GM19023 (cell line): Measurements from ENCODE around the gene HIGD1C.

Source experiments
- ATAC-seq: cut with Tn5 transposase; IDR thresholded peaks from one replicate; pipeline ENCODE4 v1.9.1; 2021; ENCODE audit warnings: mild to moderate bottlenecking, moderate library complexity; ENCODE audit not compliant: unreplicated experiment

The HIGD1C gene

GRCh38 chr12:50981319-50982239 is 29.2 kb downstream of the HIGD1C start:
- no peak for ATAC-seq

GRCh38 chr12:50984586-50985298 is 32.4 kb downstream of the HIGD1C start:
- ATAC-seq: no peak

GRCh38 chr12:50985322-50985721 is 33.0 kb downstream of the HIGD1C start:
- no peak for ATAC-seq

- no peak for ATAC-seq
Measured at GRCh38 chr12:50986966-50987737, 34.8 kb downstream of the HIGD1C start.

- ATAC-seq: no peak
Measured at GRCh38 chr12:50988051-50988450, 35.7 kb downstream of the HIGD1C start.

GRCh38 chr12:50988871-50989270 is 36.5 kb downstream of the HIGD1C start:
- no peak for ATAC-seq

GRCh38 chr12:50990147-50990727 is 37.9 kb downstream of the HIGD1C start:
- ATAC-seq: no peak

- no peak for ATAC-seq
Measured at GRCh38 chr12:50990791-50991190, 38.4 kb downstream of the HIGD1C start.

GRCh38 chr12:50991291-50991690 is 38.9 kb downstream of the HIGD1C start:
- no peak for ATAC-seq

GRCh38 chr12:50992819-50993218 is 40.5 kb downstream of the HIGD1C start:
- ATAC-seq: no peak

- no peak for ATAC-seq
Measured at GRCh38 chr12:50999093-50999492, 46.7 kb downstream of the HIGD1C start.

GRCh38 chr12:51000245-51000644 is 47.9 kb downstream of the HIGD1C start:
- no peak for ATAC-seq

GRCh38 chr12:51001799-51002198 is 49.5 kb downstream of the HIGD1C start:
- no peak for ATAC-seq

- no peak for ATAC-seq
Measured at GRCh38 chr12:51004504-51004903, 52.2 kb downstream of the HIGD1C start.

GRCh38 chr12:51005030-51005429 is 52.7 kb downstream of the HIGD1C start:
- ATAC-seq: no peak

- ATAC-seq: no peak
Measured at GRCh38 chr12:51005671-51006070, 53.3 kb downstream of the HIGD1C start.

- no peak for ATAC-seq
Measured at GRCh38 chr12:51008329-51009055, 56.1 kb downstream of the HIGD1C start.

GRCh38 chr12:51009056-51009440 is 56.7 kb downstream of the HIGD1C start:
- ATAC-seq: no peak

GRCh38 chr12:51011955-51012354 is 59.6 kb downstream of the HIGD1C start:
- ATAC-seq: no peak

- no peak for ATAC-seq
Measured at GRCh38 chr12:51012570-51013236, 60.4 kb downstream of the HIGD1C start.
